ENCODE results near the gene IFNL1.

DNA sequence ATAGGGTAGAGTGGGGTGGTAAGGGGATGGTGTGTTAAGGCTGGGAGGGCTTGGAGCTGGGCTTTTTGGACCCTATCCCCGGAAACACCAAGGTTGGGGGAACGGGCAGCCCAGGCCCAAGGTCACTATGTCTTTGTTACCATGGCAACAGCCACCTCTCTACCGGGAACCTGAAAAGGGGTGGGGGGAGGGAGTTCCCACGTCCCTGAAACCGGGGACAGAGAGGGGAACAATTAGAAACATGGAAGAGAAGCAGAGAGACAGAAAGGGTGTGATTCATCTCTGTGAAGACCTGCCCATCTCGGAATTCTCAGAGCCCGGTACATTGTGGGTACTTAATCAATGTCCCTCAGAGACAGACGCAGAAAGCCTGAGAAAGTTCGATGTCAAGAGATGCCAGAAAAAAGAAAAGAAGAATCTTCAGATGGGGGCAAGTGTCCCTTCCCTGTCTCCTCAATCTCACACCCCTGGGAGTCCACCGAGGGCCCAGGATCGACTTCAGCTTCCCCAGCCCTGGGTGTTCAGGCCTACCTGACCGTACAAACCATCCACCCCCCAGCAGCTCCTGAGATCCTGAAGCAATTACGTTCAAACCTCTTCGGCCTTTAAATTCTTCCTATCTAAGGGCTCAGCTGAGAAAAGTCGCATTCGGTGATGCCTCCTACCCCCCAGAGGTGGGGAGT, 31.3 kb downstream of the IFNL1 start:
- TF ChIP-seq, protein P1, sequence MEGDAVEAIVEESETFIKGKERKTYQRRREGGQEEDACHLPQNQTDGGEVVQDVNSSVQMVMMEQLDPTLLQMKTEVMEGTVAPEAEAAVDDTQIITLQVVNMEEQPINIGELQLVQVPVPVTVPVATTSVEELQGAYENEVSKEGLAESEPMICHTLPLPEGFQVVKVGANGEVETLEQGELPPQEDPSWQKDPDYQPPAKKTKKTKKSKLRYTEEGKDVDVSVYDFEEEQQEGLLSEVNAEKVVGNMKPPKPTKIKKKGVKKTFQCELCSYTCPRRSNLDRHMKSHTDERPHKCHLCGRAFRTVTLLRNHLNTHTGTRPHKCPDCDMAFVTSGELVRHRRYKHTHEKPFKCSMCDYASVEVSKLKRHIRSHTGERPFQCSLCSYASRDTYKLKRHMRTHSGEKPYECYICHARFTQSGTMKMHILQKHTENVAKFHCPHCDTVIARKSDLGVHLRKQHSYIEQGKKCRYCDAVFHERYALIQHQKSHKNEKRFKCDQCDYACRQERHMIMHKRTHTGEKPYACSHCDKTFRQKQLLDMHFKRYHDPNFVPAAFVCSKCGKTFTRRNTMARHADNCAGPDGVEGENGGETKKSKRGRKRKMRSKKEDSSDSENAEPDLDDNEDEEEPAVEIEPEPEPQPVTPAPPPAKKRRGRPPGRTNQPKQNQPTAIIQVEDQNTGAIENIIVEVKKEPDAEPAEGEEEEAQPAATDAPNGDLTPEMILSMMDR (IDR thresholded peaks at IDR 0.05), result no peak
- TF ChIP-seq EZH2 (IDR thresholded peaks at IDR 0.05; ENCODE audit: borderline replicate concordance, insufficient read depth, low read depth, low read length, poor library complexity, severe bottlenecking), result no peak

All from B cell (primary cell).